CD4-positive, alpha-beta T cell (primary cell): Measurements from ENCODE around the gene ADAT2. TPM values are rescaled to one million over a fixed set of nuclear protein-coding genes. Genes with fewer than 3 reads are reported as not detected.

ENCODE experiments used
- ATAC-seq: fragments of 200-7000 bp; cut with Tn5 transposase; one replicate; pipeline ENCODE4 v1.10.0; 2022; ENCODE audit warnings: mild to moderate bottlenecking; ENCODE audit not compliant: poor library complexity
- CTCF ChIA-PET: fragments of 350-600 bp; sonication (Branson Sonifier 250); formaldehyde crosslinking; loops from one replicate; lab custom pipeline; 2021; ENCODE audit warnings: antibody characterized with exemption, inconsistent platforms; lab: Charles Lee
- POLR2A ChIA-PET: fragments of 350-600 bp; sonication (Branson Sonifier 250); formaldehyde crosslinking; loops from one replicate; lab custom pipeline; 2021; ENCODE audit warnings: antibody characterized with exemption, inconsistent platforms; lab: Charles Lee
- DNase-seq, 14 experiments: peaks; one replicate each; pipeline ENCODE4 v3.0.0-alpha.2; 2013 to 2020; ENCODE audit warnings: mixed read lengths in 2 of 14
- H3K27ac ChIP-seq, 2 donors: one replicate each; pipeline versions ENCODE4 v1.5.1 to v1.7.0; 2013; ENCODE audit warnings: low read length in 2 of 2, low read depth in 1 of 2, mild to moderate bottlenecking in 1 of 2
- H3K27me3 ChIP-seq, 2 experiments: 1 replicate in 1 of 2; 2 replicates in 1 of 2; pipeline versions ENCODE4 v1.6.1 to v1.7.0; 2013; ENCODE audit warnings: low read length in 2 of 2, control low read depth in 1 of 2, mild to moderate bottlenecking in 1 of 2, moderate library complexity in 1 of 2; ENCODE audit not compliant: insufficient read depth in 2 of 2, control insufficient read depth in 1 of 2
- H3K36me3 ChIP-seq: one replicate; pipeline ENCODE4 v1.6.1; 2013; ENCODE audit warnings: low read length, control low read depth; ENCODE audit not compliant: insufficient read depth
- H3K4me1 ChIP-seq: one replicate; pipeline ENCODE4 v1.6.1; 2013; ENCODE audit warnings: low read length, control low read depth; ENCODE audit not compliant: insufficient read depth
- H3K4me3 ChIP-seq: one replicate; pipeline ENCODE4 v1.5.1; 2013; ENCODE audit warnings: mild to moderate bottlenecking, low read length, moderate library complexity
- H3K9me3 ChIP-seq, 2 experiments: 1 replicate in 1 of 2; 2 replicates in 1 of 2; pipeline versions ENCODE4 v1.6.1 to v1.7.0; 2013; ENCODE audit warnings: low read length in 2 of 2, mild to moderate bottlenecking in 2 of 2, control low read depth in 1 of 2, moderate library complexity in 1 of 2; ENCODE audit not compliant: control insufficient read depth in 1 of 2, insufficient read depth in 1 of 2
- H3K27ac Mint-ChIP-seq: one replicate; pipeline ENCODE4 v1.8.0; 2020; ENCODE audit warnings: mixed read lengths
- H3K27me3 Mint-ChIP-seq: one replicate; pipeline ENCODE4 v1.8.0; 2021; ENCODE audit warnings: mixed read lengths
- H3K36me3 Mint-ChIP-seq: one replicate; pipeline ENCODE4 v1.8.0; 2021; ENCODE audit warnings: low read depth, mixed read lengths
- H3K4me1 Mint-ChIP-seq: one replicate; pipeline ENCODE4 v1.8.0; 2021; ENCODE audit warnings: low read depth, mixed read lengths
- H3K4me3 Mint-ChIP-seq: one replicate; pipeline ENCODE4 v1.8.0; 2020; ENCODE audit warnings: mild to moderate bottlenecking, mixed read lengths
- H3K9me3 Mint-ChIP-seq: one replicate; pipeline ENCODE4 v1.8.0; 2020; ENCODE audit warnings: mixed read lengths
- CTCF ChIP-seq: fragments of 200-600 bp; IDR thresholded peaks from one replicate; pipeline ENCODE4 v1.8.0; 2022; ENCODE audit warnings: antibody characterized with exemption, mild to moderate bottlenecking
- intact Hi-C, 2 experiments: fragments of 100-400 bp; cut with DNase I in 1 of 2; cut with micrococcal nuclease in 1 of 2; formaldehyde crosslinking; loops; one replicate each; pipeline versions ENCODE4 v1.15.1 to v1.9.0; 2023 to 2025; cut with DNase I, micrococcal nuclease
- total RNA-seq, 174 experiments: library from RNA in 2 of 174; stranded (reverse) in 2 of 174; gene quantifications; one replicate each; pipeline ENCODE4 v1.2.3 and lab custom pipeline; 2021 to 2026

ADAT2 gene
- total RNA-seq, 2 experiments from 2014 or later = 14.6 to 17.4 TPM

- no peaks in the 10 kb centered on the region for H3K4me1 ChIP-seq
These were observed 23.2 kb downstream of the ADAT2 start for GRCh38 chr6:143427109-143427817.

DNA sequence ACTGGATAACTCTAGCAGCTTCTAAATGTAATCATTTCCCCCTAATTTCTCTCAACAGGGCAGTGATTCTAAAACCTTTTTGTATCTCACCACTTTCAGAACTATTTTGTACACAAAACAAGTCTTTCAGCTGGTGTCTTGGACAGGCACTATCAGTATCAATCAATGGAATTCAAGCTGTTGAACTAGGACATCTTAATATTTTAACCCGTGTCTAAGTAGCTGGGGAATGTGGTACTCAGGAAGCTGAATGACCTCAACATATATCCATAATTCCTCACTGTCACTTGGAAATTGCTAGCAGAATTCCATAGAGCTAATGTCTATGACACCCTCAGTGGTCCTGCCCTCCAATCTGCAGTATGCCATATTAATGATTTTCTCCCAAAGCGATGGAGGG is 24.5 kb downstream of the ADAT2 start:
- no peaks in the 10 kb centered on the region for H3K27me3 Mint-ChIP-seq
- no peak overlapping the region for H3K27ac ChIP-seq
- TF ChIP-seq CTCF = no peak
- no peaks in the 10 kb centered on the region for H3K36me3 ChIP-seq
- CTCF ChIA-PET = interaction anchor here (1.4 to 2.6 kb wide), 3 partner anchors 11 to 951 kb away, joined by 3 to 20 read pairs (median 5); no protein-coding TSS in a partner anchor
- POLR2A ChIA-PET = interaction anchor here (1.7 to 2.4 kb wide), 2 partner anchors 24 to 733 kb away, joined by 4 to 6 read pairs; partner anchors contain the start of genes ADAT2 and PEX3
- ATAC-seq = no peak
- intact Hi-C loops = loop anchor here (5.0 to 10.0 kb wide), 5 partner anchors 391 to 1279 kb away; partner anchors contain the start of genes NMBR (in 1 of the 2) and VTA1 (in 1 of the 2)
- H3K4me3 Mint-ChIP-seq = no peak overlapping the region
- H3K4me1 Mint-ChIP-seq = no peaks in the 10 kb centered on the region
- DNase-seq = no peak
- H3K27me3 ChIP-seq = no peaks in the 10 kb centered on the region
- H3K27ac Mint-ChIP-seq = no peak overlapping the region
- no peaks in the 10 kb centered on the region for H3K9me3 ChIP-seq
- H3K4me1 ChIP-seq = no peaks in the 10 kb centered on the region
- peaks cover 5% of the 10 kb centered on the region for H3K36me3 Mint-ChIP-seq
- no peaks in the 10 kb centered on the region for H3K9me3 Mint-ChIP-seq
- H3K4me3 ChIP-seq = no peak overlapping the region

More at GRCh38 chr6:143427109-143427817, 23.2 kb downstream of the ADAT2 start:
- Histone ChIP-seq H3K36me3 (no peaks in the 10 kb centered on the region), H3K4me3 (no peak overlapping the region), H3K27me3 (no peaks in the 10 kb centered on the region), H3K27ac (no peak overlapping the region), H3K9me3 (no peaks in the 10 kb centered on the region)
- Mint-ChIP-seq H3K36me3 (peaks cover 12% of the 10 kb centered on the region), H3K4me1 (no peaks in the 10 kb centered on the region), H3K9me3 (no peaks in the 10 kb centered on the region), H3K27me3 (no peaks in the 10 kb centered on the region), H3K4me3 (no peak overlapping the region), H3K27ac (peak overlapping the region; percentile 14)
- TF ChIP-seq CTCF = peak; percentile 88
- CTCF ChIA-PET = interaction anchor here (0.5 to 2.6 kb wide), 26 partner anchors 9 to 1283 kb away, joined by 3 to 20 read pairs (median 3); partner anchors contain the start of genes ADAT2 and PEX3
- intact Hi-C loops = loop anchor here (1.0 to 10.0 kb wide), 9 partner anchors 392 to 1280 kb away; partner anchors contain the start of genes NMBR (in 1 of the 2) and VTA1 (in 1 of the 2)
- POLR2A ChIA-PET = interaction anchor here (0.6 to 2.4 kb wide), 5 partner anchors 23 to 1040 kb away, joined by 3 to 6 read pairs (median 3); partner anchors contain the start of genes ADAT2 and PEX3
- ATAC-seq (peak; percentile 100), DNase-seq (peak; percentile 59 to 84 (median 67))

DNA sequence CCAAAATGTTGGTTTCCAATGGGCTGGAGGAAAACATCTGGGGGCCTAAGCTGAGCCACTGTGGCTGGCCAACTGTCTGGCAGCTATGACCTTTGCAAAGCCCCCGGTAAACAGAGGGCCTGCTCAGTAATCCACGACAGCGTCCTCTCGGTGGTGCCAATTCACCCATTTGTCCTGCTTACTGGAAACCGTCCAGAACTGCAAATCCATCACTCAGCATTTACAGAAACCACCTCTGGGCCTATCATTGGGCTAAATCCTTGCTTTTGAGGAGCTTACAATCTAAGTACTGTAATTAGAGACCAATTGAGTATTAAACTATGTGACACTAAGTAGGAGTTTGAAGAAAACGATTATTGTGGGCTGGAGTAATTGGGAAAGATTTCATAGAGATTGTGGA is 31.0 kb downstream of the ADAT2 start:
- Histone ChIP-seq H3K27ac (no peak overlapping the region), H3K36me3 (no peaks in the 10 kb centered on the region), H3K27me3 (no peaks in the 10 kb centered on the region), H3K4me1 (no peaks in the 10 kb centered on the region), H3K4me3 (no peak overlapping the region), H3K9me3 (no peaks in the 10 kb centered on the region)
- DNase-seq (no peak), ATAC-seq (no peak)
- H3K4me3 Mint-ChIP-seq = no peak overlapping the region
- H3K9me3 Mint-ChIP-seq = no peaks in the 10 kb centered on the region
- TF ChIP-seq CTCF = no peak
- POLR2A ChIA-PET = no interaction called here
- H3K27ac Mint-ChIP-seq = no peak overlapping the region
- CTCF ChIA-PET = no interaction called here
- intact Hi-C loops = no loop called here
- H3K27me3 Mint-ChIP-seq = no peaks in the 10 kb centered on the region
- H3K4me1 Mint-ChIP-seq = no peaks in the 10 kb centered on the region
- peaks cover 5% of the 10 kb centered on the region for H3K36me3 Mint-ChIP-seq
